ENCODE results near the gene GRK1.

The GRK1 gene

DNA sequence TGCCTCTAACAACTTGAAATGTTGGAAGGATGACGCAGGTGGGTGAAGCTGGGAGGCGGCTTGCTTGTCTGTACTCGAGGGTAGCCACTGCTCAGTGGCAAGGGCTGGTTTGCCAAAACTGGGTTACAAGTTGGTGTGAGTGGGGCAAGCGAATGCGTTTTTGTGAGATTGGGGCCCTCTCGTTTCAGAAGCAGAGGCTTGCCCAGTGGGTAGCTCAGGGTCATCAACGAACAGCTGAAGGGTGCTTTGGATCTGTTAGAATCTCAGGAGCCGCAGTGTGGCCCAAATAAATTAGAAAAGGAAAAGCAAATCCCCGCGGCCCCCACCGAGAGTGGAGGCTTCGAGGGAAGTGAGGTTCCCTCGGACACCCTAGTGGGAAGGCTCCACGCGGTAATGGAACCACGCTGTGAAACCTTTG lies 16.3 kb upstream of the GRK1 start:
- DNase-seq = no peak

DNA sequence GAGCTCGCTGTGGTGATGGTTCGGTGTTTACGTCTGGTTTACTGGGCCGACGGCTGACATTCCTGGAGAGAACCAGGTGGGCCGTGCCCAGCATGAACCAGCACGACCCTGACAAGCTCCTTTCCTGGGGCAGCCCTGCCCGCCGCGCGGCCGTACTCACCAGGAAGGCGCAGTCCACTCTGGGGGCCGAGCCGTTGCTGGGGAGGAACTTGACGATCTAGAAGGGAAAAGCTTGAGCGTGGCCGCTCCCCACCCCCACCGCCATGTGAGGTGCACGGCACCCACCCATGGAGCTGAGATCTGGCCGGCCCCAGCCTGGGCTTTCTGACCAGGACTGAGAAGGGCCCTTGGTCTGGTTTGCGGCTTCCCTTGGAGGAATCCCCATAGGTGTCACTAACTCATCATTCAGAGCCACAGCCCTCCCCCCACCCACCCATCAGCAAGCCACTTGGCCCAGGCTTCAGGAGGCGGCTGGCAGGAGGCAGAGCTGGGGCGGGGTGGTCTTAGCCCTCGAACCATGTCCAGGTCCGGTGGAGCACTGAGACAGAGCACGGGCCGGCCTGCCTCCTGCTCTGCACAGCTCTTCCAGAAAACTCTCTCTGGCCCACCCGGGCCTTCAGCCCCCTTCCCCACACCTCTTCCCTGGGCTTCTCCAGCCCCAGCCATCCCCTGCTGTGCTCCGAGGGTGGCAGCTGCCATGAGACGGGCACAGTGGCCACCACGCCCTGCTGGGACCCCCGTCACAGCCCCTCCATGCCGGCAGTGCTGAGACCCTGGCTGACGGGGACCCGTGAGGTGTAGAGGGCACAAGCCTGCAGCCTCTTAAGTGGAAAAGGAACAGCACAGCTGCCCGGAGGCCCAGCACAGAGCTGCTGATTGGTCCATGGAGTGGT lies 15.3 kb upstream of the GRK1 start:
- DNase-seq = no peak

DNA sequence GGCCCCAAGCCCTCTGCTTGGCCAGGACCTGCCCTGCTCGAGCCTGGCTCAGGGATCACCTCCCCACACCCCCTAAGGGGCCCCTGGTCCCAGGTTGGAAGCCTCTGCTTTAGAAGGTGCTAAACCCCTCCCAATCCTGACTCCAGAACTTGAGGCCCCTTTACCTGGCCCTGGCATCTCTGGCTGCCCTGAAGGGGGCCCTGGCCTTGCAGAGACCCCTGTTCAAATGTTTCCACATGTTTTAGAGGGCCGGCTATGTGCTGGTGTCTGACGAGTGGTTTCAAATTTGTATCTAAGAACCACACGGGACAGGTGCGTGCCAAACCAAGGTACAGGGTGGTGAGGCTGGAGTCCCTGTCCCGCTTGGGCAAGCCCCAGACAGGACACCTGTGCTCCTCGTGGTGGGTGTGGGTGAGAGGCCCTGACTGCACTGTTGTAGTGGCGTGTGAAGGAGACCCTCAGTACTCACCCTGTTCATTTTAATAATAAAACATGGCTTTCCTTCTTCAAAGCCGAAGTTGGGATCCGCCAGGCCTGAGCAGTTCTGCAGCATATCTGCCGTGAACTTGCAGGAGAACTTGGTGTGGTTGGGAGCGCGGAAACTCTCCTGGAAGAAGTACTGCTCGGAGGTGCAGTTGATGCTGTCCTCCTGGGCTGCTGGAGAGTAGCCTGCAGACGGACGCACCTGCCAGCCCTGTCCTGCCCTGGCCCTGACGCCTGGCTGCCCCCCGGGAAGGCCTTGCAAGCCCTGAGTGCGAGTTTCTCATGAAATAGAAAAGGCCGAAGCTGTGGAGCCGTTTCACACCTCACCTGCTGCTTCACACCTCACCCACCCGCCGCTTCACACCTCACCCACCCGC lies 14.4 kb upstream of the GRK1 start:
- no peak for DNase-seq

DNA sequence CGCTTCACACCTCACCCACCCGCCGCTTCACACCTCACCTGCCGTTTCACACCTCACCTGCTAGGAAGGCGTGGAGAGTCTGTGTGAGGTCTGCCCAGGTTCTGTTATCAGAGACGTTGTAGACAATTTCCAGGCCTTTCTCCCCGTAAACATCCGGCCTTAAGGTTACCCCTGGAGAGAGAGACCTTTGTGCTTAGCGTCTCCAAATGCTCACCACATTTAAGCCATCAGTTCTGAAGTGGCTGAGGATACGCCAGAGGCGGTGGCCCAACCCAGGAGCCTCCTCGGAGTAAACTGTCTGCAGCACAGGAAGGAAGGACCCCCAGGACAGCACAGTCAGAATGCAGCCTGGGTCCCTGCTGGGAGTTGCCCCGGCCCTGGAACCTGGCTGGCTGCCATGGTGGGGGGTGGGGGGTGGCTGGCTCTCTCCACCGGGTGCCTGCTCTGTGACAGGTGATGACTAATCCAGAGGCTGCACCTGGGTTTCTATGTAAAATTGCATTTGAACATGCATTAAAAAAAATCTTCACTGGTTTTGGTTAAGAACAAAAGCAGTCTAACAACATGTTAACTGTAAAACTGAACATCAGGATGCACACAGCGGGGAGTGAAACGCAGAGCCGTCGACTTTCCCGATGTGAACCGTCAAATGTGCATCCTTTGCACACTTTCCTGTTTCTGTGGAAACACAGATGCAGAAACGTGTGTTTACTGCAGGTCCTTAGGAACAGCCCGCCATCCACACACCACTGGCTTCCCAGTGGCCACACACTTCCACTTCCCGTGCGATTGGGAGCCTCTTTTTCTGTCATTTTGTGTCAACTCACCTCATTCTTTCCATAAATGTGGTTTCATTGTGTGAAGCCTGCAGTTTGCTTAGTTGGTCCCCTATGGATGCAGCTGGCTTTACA lies 13.5 kb upstream of the GRK1 start:
- DNase-seq = no peak

DNA sequence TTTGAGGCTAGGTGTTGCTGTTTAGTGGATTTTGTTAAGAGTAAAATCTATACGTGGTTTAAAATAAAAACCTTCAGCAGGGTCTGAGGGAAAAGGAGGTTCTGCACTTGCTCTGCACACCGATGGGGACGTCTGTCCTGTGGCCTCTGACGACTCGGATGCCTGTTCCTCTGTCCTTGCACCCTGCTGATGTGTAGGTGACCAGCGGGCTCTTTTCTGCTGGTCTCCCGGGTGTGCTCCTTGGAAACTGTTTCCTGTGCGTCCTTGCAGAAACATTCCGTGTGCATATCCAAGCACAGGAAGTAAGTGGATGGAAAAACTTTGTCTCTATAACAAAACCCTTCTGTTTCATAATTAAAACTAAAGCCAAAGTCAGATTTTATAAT lies 12.9 kb upstream of the GRK1 start:
- DNase-seq = no peak

DNA sequence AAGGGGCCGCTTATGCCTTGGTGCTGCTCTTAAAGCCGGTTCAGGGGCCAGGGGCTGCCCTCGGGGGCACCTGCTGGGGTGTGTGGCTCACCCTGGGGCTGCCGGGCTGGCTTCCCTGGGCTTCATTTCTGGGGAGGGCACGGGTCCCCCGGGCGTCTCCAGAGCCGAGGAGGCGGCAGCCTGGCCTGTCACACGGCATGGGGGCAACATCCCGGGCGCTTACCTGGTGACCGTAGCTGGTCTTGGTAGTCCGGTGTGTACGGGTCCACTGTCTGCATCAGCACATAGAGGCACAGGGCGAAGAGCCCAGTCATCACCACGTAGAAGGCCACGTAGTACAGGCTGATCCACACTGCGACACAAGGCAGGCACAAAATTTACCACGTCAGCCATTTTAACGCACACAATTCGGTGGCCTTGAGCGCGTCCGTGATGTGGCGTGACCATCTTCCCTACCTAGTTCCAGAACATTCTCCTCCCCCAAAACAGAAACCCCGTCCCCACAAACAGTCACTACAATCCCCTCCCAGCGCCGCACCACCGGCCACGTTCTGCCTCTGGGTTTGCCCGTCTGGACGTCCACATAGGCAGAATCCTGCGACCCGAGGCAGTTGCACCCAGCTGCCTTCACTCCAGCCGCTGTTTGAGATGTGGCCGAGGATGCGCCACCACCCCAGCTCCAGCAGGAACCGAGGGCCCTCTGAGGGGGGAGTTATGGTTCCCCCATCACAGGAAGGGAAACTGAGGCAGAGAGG lies 12.3 kb upstream of the GRK1 start:
- DNase-seq = no peak

DNA sequence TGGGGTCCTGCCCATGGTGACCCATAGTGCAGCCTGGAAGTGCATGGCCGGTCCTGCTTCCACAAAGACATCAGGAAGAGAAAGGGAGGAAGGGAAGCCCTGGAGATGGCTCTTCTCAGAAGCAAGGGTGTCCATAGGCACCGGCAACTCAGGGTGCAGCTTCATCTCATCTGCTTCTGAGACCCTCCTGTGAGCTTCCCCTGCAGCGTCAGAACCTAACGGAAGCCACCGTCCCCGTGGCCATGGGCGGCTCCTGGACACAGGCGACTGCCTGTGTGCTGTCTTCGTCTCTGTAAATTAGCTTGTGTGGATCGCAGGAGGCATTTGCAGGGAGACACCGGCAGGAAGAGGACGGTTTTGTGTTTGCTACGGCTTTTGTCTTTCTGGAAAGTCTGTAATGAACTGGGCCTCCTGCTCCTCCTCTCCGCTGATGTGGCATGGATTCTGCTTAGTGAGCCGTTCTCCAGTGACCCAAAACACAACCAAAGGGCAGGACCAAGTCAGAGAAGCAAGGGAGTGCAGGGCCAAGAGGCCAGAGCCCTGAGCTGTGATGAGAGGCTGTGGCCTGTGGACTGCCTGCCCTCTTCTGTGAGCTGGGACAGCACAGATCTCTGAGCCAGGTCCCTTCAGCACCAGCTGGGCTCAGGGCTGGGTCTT lies 11.5 kb upstream of the GRK1 start:
- no peak for DNase-seq

DNA sequence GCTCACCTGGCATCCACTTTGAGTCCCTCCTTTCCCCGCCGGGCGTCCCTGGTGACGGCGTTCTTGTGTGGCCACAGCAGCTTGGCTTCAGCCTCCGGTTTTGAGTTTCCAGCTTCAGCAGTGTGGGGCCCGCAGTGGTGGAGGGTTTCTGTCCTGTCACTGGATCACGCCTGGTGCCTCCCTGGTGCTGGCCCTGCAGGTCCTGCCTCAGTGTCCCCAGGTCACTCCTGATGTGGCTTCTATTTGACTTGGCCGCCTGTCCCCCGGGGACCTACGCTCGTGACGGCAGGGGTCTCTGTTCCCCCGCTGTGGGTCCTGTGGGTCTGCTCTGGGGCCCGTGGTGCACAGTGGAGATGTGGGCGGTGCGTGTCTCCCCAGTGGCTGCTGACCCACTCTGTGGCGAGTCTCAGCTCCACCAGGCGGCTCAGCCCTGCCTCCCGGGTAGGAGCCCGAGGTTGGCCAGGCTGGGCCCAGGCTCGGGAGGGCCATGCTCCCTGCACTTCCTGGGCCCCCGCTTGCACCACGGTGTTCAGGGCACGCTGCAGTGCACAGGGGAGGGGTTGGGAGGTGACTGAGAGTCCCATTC lies 10.9 kb upstream of the GRK1 start:
- no peak for DNase-seq

DNA sequence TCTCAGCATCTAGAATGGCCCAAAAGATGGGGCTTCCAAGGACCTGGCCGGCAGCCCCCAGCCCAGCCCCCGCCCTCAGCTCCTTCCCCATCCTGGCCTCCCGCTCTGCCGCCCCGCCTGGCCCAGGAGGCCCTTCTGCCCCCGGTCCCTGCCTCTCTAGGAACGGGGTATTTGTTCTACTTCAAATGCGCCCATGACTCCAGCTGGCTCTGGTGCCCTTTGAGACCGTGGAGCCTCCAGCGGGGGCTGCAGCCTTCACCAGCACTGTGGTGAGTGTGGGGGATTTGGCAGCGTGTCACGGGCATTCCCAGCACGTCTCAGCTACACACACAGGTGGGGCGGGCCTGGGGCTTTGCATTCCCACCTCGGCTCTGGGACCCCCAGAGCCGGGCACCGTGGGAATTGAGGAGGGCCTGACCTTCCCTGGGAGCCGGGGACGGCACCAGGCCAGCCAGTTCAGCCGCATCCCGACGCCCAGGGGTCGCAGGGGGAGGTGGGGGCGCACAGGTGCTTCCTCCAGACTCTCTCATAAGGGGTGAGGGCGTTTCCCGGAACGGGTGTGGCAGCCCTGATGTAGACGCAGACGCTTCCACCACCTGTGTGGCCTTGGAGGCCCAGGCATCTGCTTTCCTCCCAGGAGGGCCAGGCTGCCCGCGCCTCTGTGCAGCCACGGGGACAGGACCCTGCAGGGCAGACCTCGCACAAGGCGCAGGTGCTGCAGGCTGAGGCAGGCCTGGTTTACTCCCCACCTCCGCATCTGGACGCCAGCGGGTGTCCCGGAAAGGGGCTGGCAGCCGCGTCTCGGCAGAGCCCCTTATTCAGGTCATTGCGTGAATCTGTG lies 10.0 kb upstream of the GRK1 start:
- no peak for DNase-seq

DNA sequence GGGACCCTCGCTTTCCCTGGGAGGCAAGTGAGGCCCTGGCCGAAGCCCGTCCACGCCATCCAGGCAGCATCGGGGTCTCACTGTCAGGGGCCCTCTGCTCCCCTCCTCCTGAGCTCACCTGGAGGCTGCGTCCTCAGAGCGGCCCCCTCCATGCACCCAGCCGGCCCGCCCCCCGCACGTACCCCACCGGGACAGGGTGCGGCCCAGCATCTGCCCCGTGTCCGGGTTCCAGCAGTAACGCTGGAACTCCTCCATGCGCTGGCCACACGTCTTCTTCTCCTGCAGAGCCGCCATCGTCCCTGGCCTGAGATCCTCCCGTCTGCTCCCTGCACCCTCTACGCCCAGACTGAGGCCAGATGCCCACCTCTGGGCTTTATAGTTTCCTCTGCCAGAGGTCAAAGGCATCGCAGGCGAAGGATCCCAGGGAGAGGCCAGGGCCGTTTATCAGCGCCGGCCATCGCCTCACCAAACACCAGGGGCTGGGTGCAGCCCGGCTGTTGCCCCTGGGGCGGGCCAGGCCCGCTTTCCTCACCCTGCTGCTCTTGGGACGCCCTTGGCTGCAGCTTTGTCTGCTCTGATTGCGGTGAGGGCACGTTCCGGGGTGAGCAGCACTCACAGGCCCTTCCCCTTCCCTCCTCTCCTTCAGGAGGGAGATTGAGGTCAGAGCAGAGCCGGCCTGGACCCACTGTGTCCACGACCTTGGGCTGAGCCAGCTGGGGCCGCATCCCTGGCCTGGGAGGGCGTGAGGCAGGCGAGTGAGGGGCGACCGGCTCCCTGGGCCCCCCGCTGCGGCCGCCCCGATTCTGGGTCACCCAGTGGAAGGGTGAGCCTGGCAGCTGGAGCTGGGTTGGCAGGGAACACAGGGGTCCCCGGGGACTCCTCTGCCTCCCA lies 8.9 kb upstream of the GRK1 start, which contains the start of gene ATP4B:
Gene ATP4B (minus strand): TSS at position 348 of the 891 bp plus-strand sequence. CDS start 54 bp downstream, at position 294.
- no peak for DNase-seq

DNA sequence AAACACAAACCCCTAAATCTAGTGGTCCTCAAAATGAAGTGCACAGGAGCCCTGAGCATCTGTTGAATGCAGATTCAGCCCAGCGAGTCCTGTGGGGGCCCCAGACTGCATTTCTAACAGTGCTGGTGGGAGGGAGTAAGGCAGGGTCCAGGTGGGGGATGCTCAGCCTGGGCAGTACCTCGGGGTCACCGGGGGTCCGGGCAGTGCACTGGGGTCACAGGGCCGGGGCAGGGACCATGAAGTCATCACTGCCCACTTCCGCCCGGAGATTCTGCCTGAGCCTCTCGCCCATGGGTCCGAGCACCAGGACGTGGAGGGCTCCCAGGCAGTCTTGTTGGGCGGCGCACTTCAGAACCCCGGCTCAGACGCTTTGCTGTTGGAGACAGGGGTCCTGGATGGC lies 8.2 kb upstream of the GRK1 start:
- no peak for DNase-seq

DNA sequence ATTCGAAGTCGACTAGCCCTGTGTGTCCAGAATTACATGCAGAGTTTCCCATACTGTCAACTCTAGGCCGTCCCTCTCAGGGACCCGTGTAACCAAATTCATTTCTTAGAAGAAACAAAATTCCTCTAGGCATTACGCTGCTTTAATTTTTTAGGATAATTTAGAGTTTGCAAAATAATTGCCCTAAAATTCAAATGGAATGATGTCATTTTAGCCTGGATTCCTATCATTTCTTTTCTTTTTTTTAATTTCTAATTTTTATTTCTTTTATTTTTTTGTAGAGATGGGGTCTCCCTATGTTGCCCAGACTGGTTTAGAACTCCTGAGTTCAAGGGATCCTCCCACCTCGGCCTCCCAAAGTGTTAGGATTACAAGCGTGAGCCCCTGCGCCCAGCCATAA lies 7.7 kb upstream of the GRK1 start:
- no peak for DNase-seq

DNA sequence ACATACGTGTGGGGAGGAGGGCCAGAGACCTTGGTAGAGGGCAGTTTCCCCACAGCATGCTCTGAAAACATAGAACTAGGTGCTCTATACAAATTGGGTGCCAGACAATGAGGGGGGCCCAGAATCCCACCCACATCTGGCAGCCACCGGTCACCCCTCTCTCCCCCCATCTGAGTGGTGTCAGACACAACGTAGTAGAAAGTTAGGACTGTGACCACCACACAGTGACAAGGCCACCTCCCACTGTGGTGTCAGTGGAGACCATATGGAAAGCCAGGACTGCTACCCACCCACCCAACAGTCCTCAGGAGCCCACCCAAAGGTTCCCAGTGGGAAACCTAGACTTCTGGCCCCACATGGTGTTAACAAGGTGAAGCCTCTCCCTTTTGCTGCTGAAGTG lies 7.0 kb upstream of the GRK1 start:
- no peak for DNase-seq

DNA sequence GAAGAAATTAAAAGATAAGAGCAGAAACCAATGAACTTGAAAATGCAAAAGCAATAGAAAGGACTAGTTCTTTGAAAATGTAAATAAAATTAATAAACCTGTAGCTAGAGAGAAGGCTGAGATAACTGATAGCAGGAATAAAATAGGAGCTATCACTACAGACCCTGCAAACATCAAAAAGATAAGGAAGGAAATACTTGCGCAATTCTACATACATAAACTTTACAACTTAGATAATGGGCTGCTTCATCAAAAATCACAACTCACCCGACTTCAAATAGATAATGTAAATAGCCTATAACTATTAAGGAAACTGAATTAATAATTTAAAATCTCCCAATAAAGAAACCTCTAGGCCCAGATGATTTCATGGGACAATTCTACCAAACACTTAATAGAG lies 5.5 kb upstream of the GRK1 start:
- DNase-seq = no peak

DNA sequence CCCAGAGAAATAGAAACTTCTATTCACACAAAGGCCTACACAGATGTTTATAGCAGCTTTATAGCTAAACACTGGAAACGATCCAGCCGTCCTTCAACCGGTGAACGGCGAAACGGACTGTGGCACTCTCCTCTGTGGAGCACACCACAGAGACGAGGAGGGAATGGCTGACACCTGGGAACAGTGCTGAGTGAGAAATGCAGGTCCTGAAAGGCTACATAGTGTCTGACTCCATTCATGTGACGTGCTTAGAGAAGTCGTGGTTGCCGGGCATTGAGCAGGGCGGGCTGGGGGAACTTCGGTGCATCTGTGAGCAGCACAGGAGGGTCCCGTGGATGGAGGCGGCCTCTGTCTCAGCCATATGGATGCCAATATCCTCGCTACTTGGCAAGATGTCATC lies 3.1 kb upstream of the GRK1 start:
- no peak for DNase-seq

DNA sequence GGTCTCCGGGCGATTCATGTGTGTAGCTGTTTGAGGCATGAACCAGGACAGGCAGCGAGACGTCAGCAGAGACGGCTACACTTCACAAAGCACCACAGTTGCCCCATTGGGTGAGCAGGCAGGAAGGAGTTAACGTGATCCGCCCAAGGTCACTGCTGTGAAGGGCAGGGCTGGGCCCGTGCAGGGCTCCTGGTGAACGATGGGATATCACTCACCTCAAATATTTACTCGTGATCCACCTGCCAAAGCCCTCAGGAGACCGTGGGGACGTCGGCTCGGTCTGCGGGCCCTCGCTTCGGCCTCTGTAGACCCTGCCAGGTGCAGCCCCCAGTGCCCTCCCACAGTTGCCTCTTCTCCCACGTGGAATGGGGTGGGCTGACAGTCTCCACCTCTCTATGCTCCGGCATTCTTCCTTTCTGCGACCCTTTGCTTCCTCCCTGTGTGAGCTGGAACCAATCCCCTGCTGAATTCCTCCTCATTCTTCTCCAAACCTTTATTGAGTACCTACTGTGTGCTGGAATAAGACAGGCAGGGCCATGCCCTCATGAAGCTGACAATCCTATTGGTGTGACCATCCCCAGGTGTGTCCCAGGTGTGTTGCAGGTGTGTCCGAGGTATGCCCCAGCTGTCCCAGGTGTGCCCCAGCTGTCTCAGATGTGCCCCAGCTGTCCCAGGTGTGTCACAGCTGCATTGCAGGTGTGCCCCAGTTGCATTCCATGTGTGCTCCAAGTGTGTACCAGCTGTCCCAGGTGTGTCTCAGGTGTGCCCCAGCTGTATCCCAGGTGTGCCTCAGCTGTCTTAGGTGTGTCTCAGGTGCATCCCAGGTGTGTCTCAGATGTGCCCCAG lies 2.0 kb upstream of the GRK1 start:
- DNase-seq = no peak

DNA sequence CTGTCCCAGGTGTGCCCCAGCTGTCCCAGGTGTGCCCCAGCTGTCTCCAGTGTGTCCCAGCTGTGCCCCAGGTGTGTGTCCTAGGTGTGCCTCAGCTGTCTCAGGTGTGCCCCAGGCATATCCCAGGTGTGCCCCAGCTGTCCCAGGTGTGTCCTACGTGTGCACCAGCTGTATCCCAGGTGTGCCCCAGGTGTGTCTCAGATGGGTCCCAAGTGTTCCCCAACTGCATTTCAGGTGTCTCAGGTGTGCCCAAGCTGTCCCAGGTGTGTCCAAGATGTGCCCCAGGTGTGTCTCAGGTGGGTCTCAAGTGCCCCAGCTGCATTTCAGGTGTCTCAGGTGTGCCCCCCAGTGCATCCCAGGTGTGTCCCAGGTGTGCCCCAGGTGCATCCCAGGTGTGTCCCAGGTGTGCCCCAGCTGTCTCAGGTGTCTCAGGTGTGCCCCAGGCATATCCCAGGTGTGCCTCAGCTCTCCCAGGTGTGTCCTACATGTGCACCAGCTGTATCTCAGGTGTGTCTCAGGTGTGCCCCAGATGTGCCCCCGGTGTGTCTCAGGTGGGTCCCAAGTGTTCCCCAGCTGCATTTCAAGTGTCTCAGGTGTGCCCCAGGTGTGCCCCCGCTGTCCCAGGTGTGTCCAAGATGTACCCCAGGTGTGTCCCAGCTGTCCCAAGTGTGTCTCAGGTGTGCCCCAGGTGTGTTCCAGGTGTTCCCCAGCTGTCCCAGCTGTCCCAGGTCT lies 1.3 kb upstream of the GRK1 start:
- no peak for DNase-seq

DNA sequence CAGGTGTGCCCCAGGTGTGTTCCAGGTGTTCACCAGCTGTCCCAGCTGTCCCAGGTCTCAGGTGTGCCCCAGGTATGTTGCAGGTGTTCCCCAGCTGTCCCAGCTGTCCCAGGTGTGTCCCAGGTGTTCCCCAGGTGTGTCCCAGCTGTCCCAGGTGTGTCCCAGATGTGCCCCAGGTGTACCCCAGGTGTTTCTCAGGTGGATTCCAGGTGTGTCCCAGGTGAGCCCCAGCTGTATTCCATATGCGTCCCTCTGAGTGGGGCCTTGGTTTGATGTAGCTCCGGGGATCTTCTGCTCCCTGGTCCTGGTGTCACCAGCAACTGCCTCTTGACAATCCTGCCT lies 719 bp upstream of the GRK1 start:
- no peak for DNase-seq
